WTC11 (cell line): Measurements from ENCODE around the gene TCF12. TPM values are rescaled to one million over a fixed set of nuclear protein-coding genes. Genes with fewer than 3 reads are reported as not detected.

Experiments
- ATAC-seq: fragments of 200-7000 bp; cut with Tn5 transposase; 2 replicates; pipeline ENCODE4 v1.10.0; 2021; ENCODE audit warnings: mild to moderate bottlenecking, moderate library complexity
- CTCF ChIA-PET: fragments of 300-600 bp; sonication (Branson Sonifier 250); formaldehyde crosslinking; loops from one replicate; lab custom pipeline; 2021; ENCODE audit warnings: antibody characterized with exemption; lab: Charles Lee
- POLR2A ChIA-PET: fragments of 350-600 bp; sonication (Branson Sonifier 250); formaldehyde crosslinking; loops from one replicate; lab custom pipeline; 2021; ENCODE audit warnings: antibody characterized with exemption; lab: Charles Lee
- DNase-seq: peaks from one replicate; pipeline ENCODE4 v3.0.0; 2021; ENCODE audit warnings: low spot score
- H3K27ac Mint-ChIP-seq: 2 replicates; pipeline ENCODE4 v1.8.0; 2021; ENCODE audit warnings: mixed read lengths
- H3K27me3 Mint-ChIP-seq: 2 replicates; pipeline ENCODE4 v1.8.0; 2021; ENCODE audit warnings: low read depth, mild to moderate bottlenecking, moderate library complexity, mixed read lengths
- H3K36me3 Mint-ChIP-seq: 2 replicates; pipeline ENCODE4 v1.8.0; 2021; ENCODE audit warnings: mixed read lengths
- H3K4me1 Mint-ChIP-seq: 2 replicates; pipeline ENCODE4 v1.8.0; 2022; ENCODE audit warnings: mixed read lengths
- H3K4me3 Mint-ChIP-seq: 2 replicates; pipeline ENCODE4 v1.8.0; 2021; ENCODE audit warnings: mild to moderate bottlenecking, moderate library complexity, mixed read lengths
- H3K9me3 Mint-ChIP-seq: 2 replicates; pipeline ENCODE4 v1.8.0; 2021; ENCODE audit warnings: mixed read lengths
- ATF1 ChIP-seq: sonication (generic); formaldehyde crosslinking; IDR thresholded peaks from 2 replicates; pipeline ENCODE4 v1.8.1; 2023; ENCODE audit warnings: mild to moderate bottlenecking, moderate library complexity, missing genetic modification reagents
- CTCF ChIP-seq: fragments of 200-600 bp; IDR thresholded peaks from 2 replicates; pipeline ENCODE4 v1.8.0; 2022; ENCODE audit warnings: antibody characterized with exemption
- EMX1 ChIP-seq: fragments of 250-450 bp; sonication (Bioruptor Pico); IDR thresholded peaks from 2 replicates; pipeline ENCODE4 v1.8.0; 2021; ENCODE audit warnings: mild to moderate bottlenecking
- FOXJ3 ChIP-seq: sonication (generic); formaldehyde crosslinking; IDR thresholded peaks from 2 replicates; pipeline ENCODE4 v1.9.0; 2021; ENCODE audit warnings: missing genetic modification reagents, mild to moderate bottlenecking, borderline replicate concordance
- FOXP4 ChIP-seq: sonication (generic); formaldehyde crosslinking; IDR thresholded peaks from 2 replicates; pipeline ENCODE4 v1.8.0; 2022; ENCODE audit warnings: mild to moderate bottlenecking, missing genetic modification reagents
- GABPB1 ChIP-seq: sonication (generic); formaldehyde crosslinking; IDR thresholded peaks from 2 replicates; pipeline ENCODE4 v1.8.1; 2023; ENCODE audit warnings: mild to moderate bottlenecking, missing genetic modification reagents
- IRF2 ChIP-seq: sonication (generic); formaldehyde crosslinking; IDR thresholded peaks from 2 replicates; pipeline ENCODE4 v1.8.0; 2022; ENCODE audit warnings: low read depth, missing genetic modification reagents, borderline replicate concordance
- MYBL2 ChIP-seq: sonication (generic); formaldehyde crosslinking; IDR thresholded peaks from 2 replicates; pipeline ENCODE4 v1.8.1; 2023; ENCODE audit warnings: mild to moderate bottlenecking, moderate library complexity, missing genetic modification reagents
- NFATC4 ChIP-seq: fragments of 250-450 bp; sonication (Bioruptor Pico); IDR thresholded peaks from 2 replicates; pipeline ENCODE4 v1.9.0; 2021; ENCODE audit warnings: mild to moderate bottlenecking
- NFE2L1 ChIP-seq: sonication (generic); formaldehyde crosslinking; IDR thresholded peaks from 2 replicates; pipeline ENCODE4 v1.8.1; 2023; ENCODE audit warnings: missing genetic modification reagents
- NR1H2 ChIP-seq: sonication (generic); formaldehyde crosslinking; IDR thresholded peaks from 2 replicates; pipeline ENCODE4 v1.9.0; 2021; ENCODE audit warnings: mild to moderate bottlenecking, moderate library complexity, missing genetic modification reagents
- PRRX2 ChIP-seq: fragments of 250-450 bp; sonication (Bioruptor Pico); IDR thresholded peaks from 2 replicates; pipeline ENCODE4 v1.8.0; 2021; ENCODE audit warnings: mild to moderate bottlenecking
- SMAD3 ChIP-seq: sonication (generic); formaldehyde crosslinking; IDR thresholded peaks from 2 replicates; pipeline ENCODE4 v1.8.0; 2022; ENCODE audit warnings: missing genetic modification reagents, mild to moderate bottlenecking, borderline replicate concordance
- SP1 ChIP-seq: sonication (generic); formaldehyde crosslinking; conservative IDR thresholded peaks from 2 replicates; pipeline ENCODE4 v1.8.1; 2022; ENCODE audit warnings: missing genetic modification reagents
- TP53 ChIP-seq: sonication (generic); formaldehyde crosslinking; IDR thresholded peaks from 2 replicates; pipeline ENCODE4 v1.8.1; 2023; ENCODE audit warnings: mild to moderate bottlenecking, missing genetic modification reagents
- ZBTB21 ChIP-seq: sonication (generic); formaldehyde crosslinking; IDR thresholded peaks from 2 replicates; pipeline ENCODE4 v1.8.1; 2023; ENCODE audit warnings: mild to moderate bottlenecking, missing genetic modification reagents, borderline replicate concordance
- ZBTB43 ChIP-seq: sonication (generic); formaldehyde crosslinking; IDR thresholded peaks from 2 replicates; pipeline ENCODE4 v1.8.1; 2023; ENCODE audit warnings: mild to moderate bottlenecking, missing genetic modification reagents
- ZMAT4 ChIP-seq: fragments of 250-450 bp; sonication (Bioruptor Pico); IDR thresholded peaks from 2 replicates; pipeline ENCODE4 v1.9.0; 2021; ENCODE audit warnings: mild to moderate bottlenecking
- ZNF121 ChIP-seq: sonication (generic); formaldehyde crosslinking; IDR thresholded peaks from 2 replicates; pipeline ENCODE4 v1.8.0; 2023; ENCODE audit warnings: missing genetic modification reagents
- ZNF138 ChIP-seq: sonication (generic); formaldehyde crosslinking; conservative IDR thresholded peaks from 2 replicates; pipeline ENCODE4 v1.8.1; 2022; ENCODE audit warnings: mild to moderate bottlenecking, moderate library complexity, missing genetic modification reagents
- ZNF423 ChIP-seq: fragments of 250-450 bp; sonication (Bioruptor Pico); IDR thresholded peaks from 2 replicates; pipeline ENCODE4 v2.1.2; 2022; ENCODE audit warnings: mild to moderate bottlenecking, moderate library complexity
- ZNF425 ChIP-seq: fragments of 250-450 bp; sonication (Bioruptor Pico); conservative IDR thresholded peaks from 2 replicates; pipeline ENCODE4 v1.9.0; 2021; ENCODE audit warnings: mild to moderate bottlenecking
- ZNF671 ChIP-seq: fragments of 250-450 bp; sonication (Bioruptor Pico); IDR thresholded peaks from 2 replicates; pipeline ENCODE4 v1.8.0; 2021; ENCODE audit warnings: mild to moderate bottlenecking
- ZSCAN18 ChIP-seq: fragments of 250-450 bp; sonication (Bioruptor Pico); IDR thresholded peaks from 2 replicates; pipeline ENCODE4 v2.1.2; 2022; ENCODE audit warnings: mild to moderate bottlenecking, moderate library complexity
- total RNA-seq: library from RNA; stranded (reverse); gene quantifications from 3 replicates; pipeline ENCODE4 v1.2.3, GENCODE V29; 2021

The TCF12 gene
- total RNA-seq, 1 experiment from 2014 or later: 73.2 TPM

GRCh38 chr15:56969265-56969895 lies 50.9 kb downstream of the TCF12 start (continued):
- TF ChIP-seq ZNF138 (CRISPR knock-in tag): no peak
- no peak for TF ChIP-seq NFE2L1 (CRISPR knock-in tag)
- TF ChIP-seq, all 79 proteins: peak for 0

- ChIA-PET CTCF (no interaction called here), POLR2A (no interaction called here)
- Mint-ChIP-seq H3K4me3 (no peak overlapping the region), H3K27me3 (no peaks in the 10 kb centered on the region), H3K4me1 (peaks cover 50% of the 10 kb centered on the region), H3K9me3 (no peaks in the 10 kb centered on the region), H3K27ac (no peak overlapping the region), H3K36me3 (no peaks in the 10 kb centered on the region)
- TF ChIP-seq GABPB1 (CRISPR knock-in tag) (no peak), MYBL2 (CRISPR knock-in tag) (no peak), ZNF671 (CRISPR knock-in tag) (no peak), NR1H2 (CRISPR knock-in tag) (no peak), ZBTB43 (no peak), SP1 (CRISPR knock-in tag) (no peak), NFATC4 (CRISPR knock-in tag) (no peak), ATF1 (no peak), TP53 (no peak), EMX1 (no peak), IRF2 (CRISPR knock-in tag) (no peak), ZSCAN18 (no peak), SMAD3 (CRISPR knock-in tag) (no peak), CTCF (no peak)
- DNase-seq (no peak), ATAC-seq (no peak)
Observed at GRCh38 chr15:56971571-56971970, 53.1 kb downstream of the TCF12 start.

GRCh38 chr15:56972016-56972415 lies 53.6 kb downstream of the TCF12 start:
- no peaks in the 10 kb centered on the region for H3K27me3 Mint-ChIP-seq
- no peaks in the 10 kb centered on the region for H3K9me3 Mint-ChIP-seq
- no peak for TF ChIP-seq ZNF425
- no peak for TF ChIP-seq ZMAT4
- TF ChIP-seq ZBTB21: no peak
- TF ChIP-seq PRRX2 (CRISPR knock-in tag): no peak
- no peak for TF ChIP-seq ZNF423 (CRISPR knock-in tag)
- no peak for TF ChIP-seq FOXJ3
- TF ChIP-seq ZNF121: no peak
- no peak for TF ChIP-seq FOXP4 (CRISPR knock-in tag)
- no peak for TF ChIP-seq ATF1
- TF ChIP-seq ZNF138 (CRISPR knock-in tag): no peak
- DNase-seq (no peak), ATAC-seq (no peak)
- H3K36me3 Mint-ChIP-seq: no peaks in the 10 kb centered on the region
- 0 out of 2 replicates have a peak overlapping the region, but pooled peaks have one; percentile 3 for H3K27ac Mint-ChIP-seq
- H3K4me1 Mint-ChIP-seq: peaks cover 53% of the 10 kb centered on the region
- H3K4me3 Mint-ChIP-seq: no peak overlapping the region
- ChIA-PET POLR2A (no interaction called here), CTCF (no interaction called here)
